HG02642 (cell line): ENCODE results near the gene RNF217.
A peak's percentile ranks its signal among the peaks of the same experiment; 100 is the strongest.

ENCODE experiments used
- ATAC-seq: cut with Tn5 transposase; IDR thresholded peaks from one replicate; pipeline ENCODE4 v1.9.1; 2021; ENCODE audit warnings: mild to moderate bottlenecking; ENCODE audit not compliant: unreplicated experiment, poor library complexity

RNF217 gene

GRCh38 chr6:125088963-125089362 is 126.7 kb downstream of the RNF217 start:
- no peak for ATAC-seq

- no peak for ATAC-seq
These were observed 132.3 kb downstream of the RNF217 start for GRCh38 chr6:125094563-125094962.

- no peak for ATAC-seq
These were observed 133.5 kb downstream of the RNF217 start for GRCh38 chr6:125095580-125096301.

- ATAC-seq, result no peak
These were observed 134.9 kb downstream of the RNF217 start for GRCh38 chr6:125097186-125097585.

- ATAC-seq, result no peak
These were observed 136.0 kb downstream of the RNF217 start for GRCh38 chr6:125098253-125098652.

GRCh38 chr6:125099211-125100073 is 137.2 kb downstream of the RNF217 start:
- peak; percentile 46 for ATAC-seq

- ATAC-seq, result no peak
These were observed 137.9 kb downstream of the RNF217 start for GRCh38 chr6:125100074-125100652.

GRCh38 chr6:125101128-125101527 is 138.9 kb downstream of the RNF217 start:
- ATAC-seq, result no peak

GRCh38 chr6:125101631-125102030 is 139.4 kb downstream of the RNF217 start:
- no peak for ATAC-seq

- no peak for ATAC-seq
These were observed 140.2 kb downstream of the RNF217 start for GRCh38 chr6:125102411-125102810.

GRCh38 chr6:125102891-125103290 is 140.7 kb downstream of the RNF217 start:
- ATAC-seq, result no peak

GRCh38 chr6:125104425-125104824 is 142.2 kb downstream of the RNF217 start:
- no peak for ATAC-seq

- no peak for ATAC-seq
These were observed 144.8 kb downstream of the RNF217 start for GRCh38 chr6:125107048-125107447.

GRCh38 chr6:125107896-125108295 is 145.7 kb downstream of the RNF217 start:
- ATAC-seq, result no peak

- ATAC-seq, result no peak
These were observed 147.8 kb downstream of the RNF217 start for GRCh38 chr6:125110056-125110455.

GRCh38 chr6:125111219-125111983 is 149.2 kb downstream of the RNF217 start:
- no peak for ATAC-seq

- ATAC-seq, result no peak
These were observed 150.7 kb downstream of the RNF217 start for GRCh38 chr6:125112934-125113333.

- peak; percentile 51 for ATAC-seq
These were observed 152.1 kb downstream of the RNF217 start for GRCh38 chr6:125114248-125114858.

- no peak for ATAC-seq
These were observed 153.9 kb downstream of the RNF217 start for GRCh38 chr6:125116170-125116569.

GRCh38 chr6:125116710-125117109 is 154.5 kb downstream of the RNF217 start:
- no peak for ATAC-seq
